Vagina (tissue), 2 donors: ENCODE data around the gene SV2A. TPM values are rescaled to one million over a fixed set of nuclear protein-coding genes. Genes with fewer than 3 reads are reported as not detected.
"Not testable (repeated sequence)": the region's sequence is repeated elsewhere in the genome, so short reads cannot be mapped to it uniquely, and the experiment has no call there.

Experiments used
- DNase-seq, 2 donors: peaks; one replicate each; pipeline ENCODE4 v3.0.0-alpha.2; 2017; ENCODE audit errors: extremely low spot score in 2 of 2
- H3K27ac ChIP-seq: fragments of 200-600 bp; sonication (generic); one replicate; pipeline ENCODE4 v1.5.1; 2019
- H3K27me3 ChIP-seq: fragments of 200-600 bp; sonication (generic); one replicate; pipeline ENCODE4 v1.5.1; 2019
- H3K36me3 ChIP-seq, 2 donors: fragments of 200-600 bp; sonication (generic); one replicate each; pipeline ENCODE4 v1.5.1; 2017 to 2019
- H3K4me1 ChIP-seq: fragments of 200-600 bp; sonication (generic); one replicate; pipeline ENCODE4 v1.5.1; 2019
- H3K4me3 ChIP-seq, 2 donors: fragments of 200-600 bp; sonication (generic); 1 replicate in 1 of 2; 2 replicates in 1 of 2; pipeline ENCODE4 v1.5.1; 2016 to 2019
- H3K9me3 ChIP-seq: fragments of 200-600 bp; sonication (generic); one replicate; pipeline ENCODE4 v1.5.1; 2019
- POLR2A ChIP-seq, 2 donors: fragments of 450-650 bp; IDR thresholded peaks; one replicate each; pipeline ENCODE4 v1.6.1; 2017; ENCODE audit warnings: antibody characterized with exemption in 2 of 2, mild to moderate bottlenecking in 2 of 2, moderate library complexity in 2 of 2
- POLR2AphosphoS5 ChIP-seq, 2 donors: sonication (generic); formaldehyde crosslinking; IDR thresholded peaks; one replicate each; pipeline ENCODE4 v1.9.0; 2017; ENCODE audit warnings: antibody characterized with exemption in 2 of 2, mild to moderate bottlenecking in 2 of 2, low read depth in 1 of 2; ENCODE audit not compliant: insufficient read depth in 1 of 2
- intact Hi-C: fragments of 100-400 bp; cut with DNase I; formaldehyde crosslinking; loops from one replicate; pipeline ENCODE4 v1.15.1; 2023
- total RNA-seq: library from RNA; depleted of rRNA; stranded (reverse); fragments of >200 nt; gene quantifications from one replicate; pipeline ENCODE4 v1.2.3, GENCODE V29; 2016
- TF ChIP-seq, protein P1 (sequence below), 3 experiments: fragments of 450-650 bp in 2 of 3; fragments of 200-600 bp in 1 of 3; sonication (generic) in 1 of 3; IDR thresholded peaks; one replicate each; pipeline ENCODE4 v1.5.1; 2017 to 2019; ENCODE audit warnings: antibody characterized with exemption in 3 of 3, mild to moderate bottlenecking in 2 of 3, moderate library complexity in 2 of 3

The SV2A gene
- total RNA-seq, 1 donor from 2014 or later, result 7.6 TPM

DNA sequence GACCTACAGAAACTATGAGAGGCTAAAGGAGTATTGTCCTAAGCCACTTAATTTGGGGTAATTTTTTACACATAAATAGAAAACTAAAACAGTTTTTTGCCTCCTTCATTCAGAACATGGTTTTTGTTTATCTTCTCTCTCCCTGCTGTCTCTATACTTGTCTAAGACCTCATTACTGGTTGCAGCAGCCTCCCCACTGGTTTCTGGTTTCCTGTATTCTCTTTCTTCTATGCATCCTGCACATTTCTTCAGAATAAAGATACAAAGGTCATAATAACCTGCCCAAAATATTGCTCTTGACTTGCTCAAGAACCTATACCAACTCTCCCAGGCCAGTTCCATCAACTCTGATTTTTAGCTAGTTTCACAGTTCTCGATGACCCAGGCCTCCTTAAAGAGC is 38.1 kb downstream of the SV2A start:
- intact Hi-C loops, result no loop called here

DNA sequence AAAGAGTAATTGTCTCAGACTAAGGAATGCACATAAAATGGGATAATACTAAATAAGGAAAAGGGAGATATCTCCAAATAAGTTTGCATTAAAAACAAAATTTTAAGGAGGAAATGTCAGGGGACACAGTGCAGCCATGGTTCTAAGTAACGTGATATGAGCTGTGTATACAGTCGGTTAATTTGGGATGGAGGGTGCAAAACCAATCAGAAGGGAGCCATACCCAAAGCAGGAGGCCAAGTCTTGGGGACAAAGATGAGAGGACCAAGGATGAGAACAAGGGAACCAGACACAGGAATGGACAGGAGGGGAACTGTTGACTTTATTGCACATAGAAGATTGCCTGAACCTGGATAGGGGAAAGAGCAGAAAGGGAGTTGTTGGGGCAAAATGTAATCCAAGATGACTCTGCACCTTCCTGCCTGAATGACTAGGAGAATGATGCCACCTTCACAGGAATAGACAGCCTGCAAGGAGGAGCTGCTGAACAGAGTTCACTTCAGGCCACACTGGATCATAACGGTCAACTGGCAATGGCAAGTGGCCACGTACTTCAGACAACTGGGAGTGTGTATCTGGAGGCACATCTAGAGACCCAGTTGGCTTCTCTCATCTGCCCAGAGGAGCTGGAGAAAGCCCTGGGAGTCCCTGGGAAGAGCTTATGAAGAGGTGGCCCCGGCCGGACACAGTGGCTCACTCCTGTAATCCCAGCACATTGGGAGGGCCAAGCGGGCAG is 40.3 kb downstream of the SV2A start:
- Histone ChIP-seq H3K36me3 (no peaks in the 10 kb centered on the region), H3K4me1 (no peaks in the 10 kb centered on the region), H3K27ac (no peak overlapping the region), H3K9me3 (no peaks in the 10 kb centered on the region), H3K27me3 (no peaks in the 10 kb centered on the region), H3K4me3 (no peak overlapping the region)
- DNase-seq, result no peak
- intact Hi-C loops, result no loop called here
- TF ChIP-seq, protein P1, sequence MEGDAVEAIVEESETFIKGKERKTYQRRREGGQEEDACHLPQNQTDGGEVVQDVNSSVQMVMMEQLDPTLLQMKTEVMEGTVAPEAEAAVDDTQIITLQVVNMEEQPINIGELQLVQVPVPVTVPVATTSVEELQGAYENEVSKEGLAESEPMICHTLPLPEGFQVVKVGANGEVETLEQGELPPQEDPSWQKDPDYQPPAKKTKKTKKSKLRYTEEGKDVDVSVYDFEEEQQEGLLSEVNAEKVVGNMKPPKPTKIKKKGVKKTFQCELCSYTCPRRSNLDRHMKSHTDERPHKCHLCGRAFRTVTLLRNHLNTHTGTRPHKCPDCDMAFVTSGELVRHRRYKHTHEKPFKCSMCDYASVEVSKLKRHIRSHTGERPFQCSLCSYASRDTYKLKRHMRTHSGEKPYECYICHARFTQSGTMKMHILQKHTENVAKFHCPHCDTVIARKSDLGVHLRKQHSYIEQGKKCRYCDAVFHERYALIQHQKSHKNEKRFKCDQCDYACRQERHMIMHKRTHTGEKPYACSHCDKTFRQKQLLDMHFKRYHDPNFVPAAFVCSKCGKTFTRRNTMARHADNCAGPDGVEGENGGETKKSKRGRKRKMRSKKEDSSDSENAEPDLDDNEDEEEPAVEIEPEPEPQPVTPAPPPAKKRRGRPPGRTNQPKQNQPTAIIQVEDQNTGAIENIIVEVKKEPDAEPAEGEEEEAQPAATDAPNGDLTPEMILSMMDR (IDR thresholded peaks at IDR 0.05), result no peak
- TF ChIP-seq POLR2AphosphoS5 (IDR thresholded peaks at IDR 0.05; ENCODE audit: insufficient read depth in 1 of 2, low read depth in 1 of 2) (no peak), POLR2A (IDR thresholded peaks at IDR 0.05) (no peak)

More for the DNA sequence above, 38.1 kb downstream of the SV2A start:
- Histone ChIP-seq H3K4me1 (peaks cover 8% of the 10 kb centered on the region), H3K9me3 (no peaks in the 10 kb centered on the region), H3K27ac (no peak overlapping the region), H3K4me3 (no peak overlapping the region), H3K27me3 (no peaks in the 10 kb centered on the region), H3K36me3 (no peaks in the 10 kb centered on the region)
- no peak for DNase-seq
- TF ChIP-seq POLR2AphosphoS5 (IDR thresholded peaks at IDR 0.05; ENCODE audit: insufficient read depth in 1 of 2, low read depth in 1 of 2) (no peak), POLR2A (IDR thresholded peaks at IDR 0.05) (no peak)
- TF ChIP-seq, protein P1 (IDR thresholded peaks at IDR 0.05), result no peak

DNA sequence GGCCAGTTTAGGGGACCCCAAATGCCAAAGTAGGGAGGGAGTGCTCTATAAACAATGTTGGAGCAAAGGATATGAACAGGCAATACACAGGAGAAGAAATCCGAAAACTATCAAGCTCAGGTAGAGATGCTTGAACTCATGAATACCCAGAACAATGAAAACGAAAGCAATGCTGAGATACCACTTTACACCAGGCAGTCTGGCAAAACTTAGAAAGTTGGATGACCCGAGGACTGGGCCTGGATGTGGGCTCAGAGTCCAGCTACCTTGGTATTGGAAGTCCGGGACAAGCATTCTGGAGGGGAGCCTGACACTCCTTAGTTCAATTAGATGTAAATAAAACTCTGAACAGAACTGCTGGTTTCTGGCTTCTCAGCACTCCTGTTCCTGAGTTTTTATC is 44.6 kb downstream of the SV2A start:
- intact Hi-C loops, H3K4me1 ChIP-seq, H3K27ac ChIP-seq, DNase-seq, H3K36me3 ChIP-seq, H3K4me3 ChIP-seq, H3K27me3 ChIP-seq, H3K9me3 ChIP-seq: not testable (repeated sequence)

DNA sequence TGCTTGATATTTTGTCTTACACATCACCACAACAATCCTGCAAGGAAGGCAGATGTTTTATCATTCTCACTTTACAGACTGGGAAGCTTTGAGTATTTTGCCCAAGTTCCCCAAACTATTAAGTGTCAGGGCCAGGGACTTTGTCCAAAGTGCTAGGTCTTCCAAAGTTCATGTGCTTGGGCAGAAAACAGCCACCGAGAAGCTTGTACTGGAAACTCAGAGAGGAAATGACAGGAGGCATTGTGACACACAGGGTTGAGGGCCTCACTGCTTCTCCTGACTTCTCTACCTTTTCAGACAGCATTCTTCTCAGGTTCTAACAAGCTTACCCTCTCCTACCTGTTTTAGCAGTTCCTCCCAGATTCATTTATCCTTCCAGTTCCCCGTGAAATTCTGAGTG is 50.8 kb downstream of the SV2A start:
- DNase-seq, H3K9me3 ChIP-seq, H3K27me3 ChIP-seq, intact Hi-C loops, H3K36me3 ChIP-seq, H3K4me1 ChIP-seq, H3K27ac ChIP-seq, H3K4me3 ChIP-seq: not testable (repeated sequence)

DNA sequence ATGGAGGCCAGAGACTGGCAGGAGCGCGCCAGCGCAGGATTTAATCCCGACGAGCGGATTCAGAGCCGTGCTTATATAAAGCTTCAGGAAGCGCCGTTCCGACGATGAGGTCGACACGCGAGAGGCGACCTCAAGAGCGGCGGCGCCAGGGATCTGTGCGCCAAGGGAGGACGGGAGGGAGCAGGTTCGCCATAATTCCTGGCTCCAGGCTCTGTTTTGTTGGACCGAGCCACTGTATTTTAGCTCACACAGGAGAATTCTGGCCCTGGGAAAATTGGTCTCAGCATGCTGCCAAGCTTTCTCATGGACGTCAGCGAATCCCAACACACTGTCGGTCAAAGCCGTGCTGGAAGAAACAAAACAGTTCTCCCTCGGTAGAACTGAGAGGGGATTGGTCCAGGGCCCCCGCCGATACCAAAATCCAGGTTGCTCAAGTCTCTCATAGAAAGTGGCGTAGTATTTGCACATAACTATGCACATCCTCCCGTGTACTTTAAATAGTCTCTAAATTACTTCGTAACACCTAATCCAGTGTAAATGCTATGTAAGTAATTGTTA is 56.1 kb downstream of the SV2A start:
- H3K9me3 ChIP-seq, H3K27me3 ChIP-seq, H3K36me3 ChIP-seq, H3K27ac ChIP-seq, DNase-seq, H3K4me3 ChIP-seq, H3K4me1 ChIP-seq, intact Hi-C loops: not testable (repeated sequence)

DNA sequence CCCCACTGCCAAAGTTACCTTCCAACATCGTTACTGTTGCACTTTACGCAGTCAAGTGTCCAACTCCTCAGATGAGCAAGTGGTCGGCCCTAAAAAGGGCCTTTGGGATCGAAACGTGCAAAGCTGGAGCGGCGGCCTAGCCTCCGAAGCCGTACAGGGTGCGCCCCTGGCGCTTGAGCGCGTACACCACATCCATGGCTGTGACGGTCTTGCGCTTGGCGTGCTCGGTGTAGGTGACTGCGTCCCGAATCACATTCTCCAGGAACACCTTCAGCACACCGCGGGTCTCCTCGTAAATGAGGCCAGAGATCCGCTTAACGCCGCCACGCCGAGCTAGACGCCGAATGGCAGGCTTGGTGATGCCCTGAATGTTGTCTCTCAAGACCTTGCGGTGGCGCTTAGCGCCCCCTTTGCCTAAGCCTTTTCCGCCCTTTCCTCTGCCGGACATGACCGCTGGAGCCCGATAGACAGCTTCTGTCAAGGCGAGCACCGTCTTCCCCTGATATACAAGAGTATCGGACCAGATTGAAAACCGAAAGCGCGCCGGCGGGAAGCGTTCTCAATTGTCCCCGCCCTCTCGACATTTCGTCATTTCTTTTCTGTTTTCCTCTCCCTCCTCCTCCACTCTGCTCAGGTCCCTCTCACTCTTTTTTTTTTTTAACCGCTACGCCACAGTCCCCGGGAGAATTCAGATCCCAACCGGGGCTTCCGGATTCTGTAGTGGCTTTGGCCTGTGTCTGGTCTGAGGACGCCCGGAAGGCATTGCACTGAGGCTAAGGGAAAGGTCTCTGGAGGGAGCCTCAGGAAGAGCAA is 56.8 kb downstream of the SV2A start:
- H3K9me3 ChIP-seq, H3K36me3 ChIP-seq, intact Hi-C loops, H3K4me1 ChIP-seq, H3K27ac ChIP-seq, DNase-seq, H3K4me3 ChIP-seq, H3K27me3 ChIP-seq: not testable (repeated sequence)

DNA sequence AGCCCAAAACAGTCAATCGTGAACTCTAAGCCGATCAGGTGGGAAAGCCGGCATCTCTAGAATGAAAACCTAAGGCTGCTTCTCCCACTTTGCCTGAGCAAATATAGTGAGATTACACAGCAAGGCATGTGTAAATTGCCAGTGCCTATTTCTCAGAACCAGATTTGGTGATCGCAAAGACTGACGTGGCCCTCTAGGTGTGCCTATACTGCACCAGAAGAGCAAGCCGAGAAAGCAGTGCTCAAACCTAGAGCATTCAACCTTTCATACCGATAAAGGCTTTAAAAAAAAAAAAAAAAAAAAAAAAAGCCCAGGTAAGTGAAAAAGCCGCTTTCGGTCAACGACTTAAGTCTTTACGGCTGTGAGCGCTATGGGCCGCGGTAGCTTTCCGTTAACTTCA is 57.4 kb downstream of the SV2A start:
- H3K4me1 ChIP-seq, DNase-seq, H3K27me3 ChIP-seq, H3K9me3 ChIP-seq, H3K36me3 ChIP-seq, intact Hi-C loops, H3K4me3 ChIP-seq, H3K27ac ChIP-seq: not testable (repeated sequence)

Other genes starting within 250 kb of the SV2A start
- 4.4 TPM for gene FCGR1A, start 135.2 kb downstream of the SV2A start, total RNA-seq
- 43.0 TPM for gene BOLA1, start 18.3 kb downstream of the SV2A start, total RNA-seq
- 21.6 TPM for gene SF3B4, start 10.0 kb upstream of the SV2A start, total RNA-seq
- gene MTMR11, start 19.0 kb upstream of the SV2A start, total RNA-seq, result 16.9 TPM
- 14.5 TPM for gene OTUD7B, start 92.9 kb upstream of the SV2A start, total RNA-seq
- gene VPS45, start 149.9 kb upstream of the SV2A start, total RNA-seq, result 32.2 TPM
- gene PLEKHO1, start 232.1 kb upstream of the SV2A start, total RNA-seq, result 33.9 TPM